CD4-positive, alpha-beta T cell treated with Interleukin-15 for 4 hours (primary cell): Measurements from ENCODE around the gene FAM3B.

Experiments
- DNase-seq: peaks from one replicate; pipeline ENCODE4 v3.0.0-alpha.2; 2020; ENCODE audit warnings: low spot score

FAM3B gene

DNA sequence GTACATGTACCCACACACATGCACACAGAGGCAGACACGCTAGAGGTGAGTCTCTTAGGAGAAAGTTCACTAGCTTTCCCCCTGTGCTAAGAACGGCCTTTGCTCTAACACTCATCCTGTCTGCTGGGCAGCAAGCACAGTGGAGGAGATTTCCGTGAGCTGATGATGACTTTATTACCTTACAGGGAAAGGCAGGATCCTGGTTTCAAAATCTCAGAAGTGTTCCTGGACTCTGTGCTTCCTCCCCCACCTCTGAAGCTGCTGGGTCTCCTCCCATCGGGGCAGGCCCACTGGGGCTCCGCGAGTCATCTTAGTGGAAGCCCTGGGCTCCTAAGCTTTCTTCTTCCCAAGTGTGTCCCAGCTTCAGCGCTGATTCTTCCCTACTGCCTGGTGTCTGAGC is 2.7 kb downstream of the FAM3B start:
- DNase-seq, result no peak

DNA sequence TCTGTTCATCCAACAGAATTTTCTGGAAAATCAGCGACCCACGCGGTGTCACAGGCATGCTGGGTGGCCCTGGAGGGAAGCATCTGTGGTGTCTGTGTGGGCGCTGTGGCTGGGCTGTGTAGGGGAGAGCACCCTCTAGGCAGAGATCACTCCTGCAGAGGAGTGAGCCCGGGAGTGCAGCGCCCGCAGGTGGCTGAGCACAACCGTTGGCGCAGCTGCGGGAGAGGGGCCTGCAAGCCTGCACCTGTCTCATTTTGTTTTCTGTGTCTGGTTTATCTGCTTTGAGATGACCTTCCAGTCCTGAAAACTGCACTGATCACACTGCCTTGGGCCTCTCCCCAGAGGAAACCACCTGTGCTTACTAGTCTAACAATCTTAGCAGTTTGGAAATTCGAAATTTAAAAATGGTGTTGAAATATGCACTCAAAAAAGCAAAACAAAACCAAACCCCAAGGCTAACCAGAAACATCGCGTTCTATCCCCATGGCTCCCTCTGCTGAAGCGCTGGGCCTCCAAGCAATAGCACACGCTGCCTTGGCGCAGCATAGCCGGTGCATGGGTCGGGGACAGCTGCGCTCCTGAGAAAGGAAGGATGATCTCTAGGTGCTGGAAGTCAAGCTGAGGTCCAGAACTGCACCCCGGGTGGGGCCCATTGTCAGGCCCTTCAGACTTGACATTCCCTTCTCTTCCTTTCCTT is 4.8 kb downstream of the FAM3B start:
- no peak for DNase-seq

GRCh38 chr21:41321908-41322495 is 5.4 kb downstream of the FAM3B start:
- no peak for DNase-seq

- DNase-seq, result no peak
Observed at GRCh38 chr21:41322496-41323382, 6.1 kb downstream of the FAM3B start.

- no peak for DNase-seq
Observed at GRCh38 chr21:41325138-41325912, 8.7 kb downstream of the FAM3B start.

DNA sequence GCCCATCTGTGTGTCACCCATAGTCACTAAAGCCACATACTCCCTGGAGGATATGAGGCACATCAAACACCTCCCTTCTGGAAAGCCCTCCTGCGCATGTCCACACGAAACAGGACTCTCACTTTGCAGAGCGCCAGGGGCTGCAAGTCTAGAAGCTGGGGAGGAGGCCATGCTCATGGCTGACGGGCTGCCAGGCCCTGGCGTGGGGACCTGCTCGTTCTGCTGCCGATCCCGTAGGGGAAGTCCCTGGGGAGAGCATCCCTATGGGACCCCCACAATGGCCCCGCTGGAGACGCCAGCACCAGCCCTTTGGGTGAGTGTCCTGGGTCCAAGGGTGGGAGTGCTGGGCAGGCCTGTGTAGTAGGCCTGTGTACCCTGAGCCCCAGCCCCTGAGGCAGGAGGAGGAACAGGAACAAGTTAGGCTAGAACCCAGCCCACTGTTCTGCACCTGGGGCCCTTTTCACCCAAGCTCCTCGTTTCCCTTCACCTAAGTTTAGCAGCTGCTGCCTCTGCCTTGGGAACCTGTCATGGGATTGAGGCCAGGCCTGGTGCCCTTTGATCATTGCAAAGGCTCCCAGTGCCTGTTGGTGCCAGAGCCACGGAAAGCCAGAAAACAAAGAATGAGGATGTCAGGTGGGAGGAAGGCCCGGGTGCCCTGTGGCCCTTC is 9.9 kb downstream of the FAM3B start:
- no peak for DNase-seq

GRCh38 chr21:41327753-41328152 is 11.2 kb downstream of the FAM3B start:
- no peak for DNase-seq

DNA sequence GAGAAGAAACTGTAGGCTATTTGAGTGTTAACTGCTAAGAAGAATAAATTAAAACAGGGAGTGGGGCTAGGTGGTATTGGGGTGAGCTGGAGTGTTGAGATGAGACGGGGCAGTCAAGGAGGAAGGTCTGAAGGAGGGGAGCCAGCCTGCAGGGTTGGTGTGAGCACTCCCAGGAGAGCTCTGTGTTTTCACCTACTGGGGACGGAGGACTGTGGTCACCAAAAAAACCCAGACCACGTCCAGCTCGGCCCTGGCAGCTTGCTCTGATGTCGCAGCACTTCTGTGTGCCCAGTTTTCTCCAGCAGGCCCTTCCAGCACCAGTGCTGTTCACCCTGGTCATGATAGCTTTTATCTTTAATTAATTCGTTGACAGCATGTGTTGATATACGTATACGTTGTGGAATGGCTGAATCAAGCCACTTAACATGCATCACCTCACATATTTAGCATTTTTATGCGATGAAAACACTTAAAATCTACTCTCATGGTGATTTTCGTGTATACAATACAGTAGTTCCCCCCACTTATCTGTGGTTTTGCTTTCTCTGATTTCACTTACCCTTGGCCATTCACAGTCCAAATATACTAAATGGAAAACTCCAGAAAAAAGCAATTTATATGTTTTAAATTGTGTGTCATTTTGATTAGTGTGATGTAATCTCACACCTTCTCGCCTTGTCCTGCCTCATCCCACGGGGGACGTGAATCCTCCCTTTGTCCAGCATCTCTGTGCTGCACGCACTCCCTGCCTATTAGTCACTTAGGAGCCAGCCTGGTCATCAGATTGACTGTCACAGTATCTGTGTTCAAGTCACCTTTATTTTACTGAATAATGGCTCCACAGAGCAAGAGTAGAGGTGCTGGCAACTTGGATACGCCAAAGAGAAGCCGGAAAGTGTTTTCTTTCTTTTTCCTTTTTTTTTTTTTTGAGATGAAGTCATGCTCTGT is 12.3 kb downstream of the FAM3B start:
- DNase-seq, result no peak

- no peak for DNase-seq
Observed at GRCh38 chr21:41333752-41334151, 17.2 kb downstream of the FAM3B start.

- DNase-seq, result no peak
Observed at GRCh38 chr21:41337515-41337914, 20.9 kb downstream of the FAM3B start.

DNA sequence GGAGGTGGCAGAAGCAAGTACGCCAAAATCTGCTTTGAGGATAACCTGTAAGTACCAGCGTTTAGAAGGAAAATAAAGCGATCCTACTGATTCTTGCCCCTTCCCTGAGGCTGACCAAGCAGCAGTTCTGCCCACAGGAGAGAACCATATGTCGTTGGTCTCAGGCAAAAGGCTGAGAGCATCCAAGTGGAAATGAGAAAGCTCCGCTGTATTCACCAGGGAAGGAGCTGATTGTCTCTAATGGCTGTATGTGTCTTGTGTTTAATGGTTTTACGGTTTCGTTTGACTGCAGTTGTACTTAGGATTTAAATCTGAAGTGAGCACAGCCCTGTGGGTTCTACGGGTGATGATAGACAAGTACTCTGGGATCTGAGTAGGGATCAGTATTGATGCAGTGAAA is 21.9 kb downstream of the FAM3B start:
- no peak for DNase-seq

DNA sequence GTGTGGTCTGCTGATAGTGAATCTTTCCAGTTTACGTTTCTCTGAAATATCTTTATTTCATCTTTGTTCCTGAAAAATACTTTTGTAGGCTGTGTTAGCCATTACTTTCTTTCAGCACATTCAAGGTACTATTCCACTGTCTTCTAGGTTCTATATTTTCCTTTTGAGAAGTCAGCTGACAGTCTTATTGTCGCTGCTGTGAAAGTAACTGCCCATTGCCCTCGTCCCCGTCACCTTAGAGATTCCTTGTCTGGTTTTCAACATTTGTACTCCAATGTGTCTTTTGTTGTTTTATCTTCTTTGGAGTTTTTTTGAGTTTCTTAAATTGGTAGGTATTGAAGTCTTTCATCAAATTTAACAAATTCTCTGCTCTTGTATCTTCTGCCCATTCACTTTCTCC is 25.4 kb downstream of the FAM3B start:
- DNase-seq, result no peak

GRCh38 chr21:41344146-41344545 is 27.5 kb downstream of the FAM3B start:
- DNase-seq, result no peak

- DNase-seq, result no peak
Observed at GRCh38 chr21:41345356-41345755, 28.8 kb downstream of the FAM3B start.

- DNase-seq, result no peak
Observed at GRCh38 chr21:41345934-41346685, 29.5 kb downstream of the FAM3B start.

DNA sequence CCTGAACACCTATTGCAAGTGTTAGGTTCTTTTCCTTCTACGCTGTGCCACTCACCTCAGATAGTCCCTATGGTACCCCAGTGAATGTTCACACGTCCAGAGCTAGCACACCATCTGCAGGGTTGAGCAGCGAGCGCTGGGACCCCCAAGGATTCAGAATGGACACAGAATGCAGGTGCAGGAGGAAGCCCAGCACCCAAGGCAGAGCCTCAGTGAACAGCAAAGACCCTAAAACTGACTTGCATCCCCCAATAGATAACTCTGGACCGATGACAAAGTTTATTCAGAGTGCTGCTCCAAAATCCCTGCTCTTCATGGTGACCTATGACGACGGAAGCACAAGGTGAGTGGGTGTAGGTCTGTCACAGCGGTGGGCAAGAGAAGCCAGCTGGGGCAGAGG is 30.2 kb downstream of the FAM3B start:
- DNase-seq, result no peak

DNA sequence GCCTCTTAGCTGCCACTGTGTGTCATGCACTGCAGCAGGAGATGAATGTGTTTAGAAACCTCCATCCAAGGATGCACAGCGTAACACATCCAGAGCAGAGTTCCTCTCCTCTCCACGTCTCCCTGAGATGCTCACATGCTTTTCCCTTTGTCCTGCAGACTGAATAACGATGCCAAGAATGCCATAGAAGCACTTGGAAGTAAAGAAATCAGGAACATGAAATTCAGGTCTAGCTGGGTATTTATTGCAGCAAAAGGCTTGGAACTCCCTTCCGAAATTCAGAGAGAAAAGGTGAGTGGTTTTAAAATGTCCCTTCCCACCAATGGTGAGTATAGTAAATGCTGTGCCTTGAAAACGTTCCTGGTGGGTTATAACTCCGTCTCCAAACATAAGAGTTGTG is 31.8 kb downstream of the FAM3B start:
- DNase-seq, result no peak

- DNase-seq, result no peak
Observed at GRCh38 chr21:41349126-41349525, 32.5 kb downstream of the FAM3B start.

- no peak for DNase-seq
Observed at GRCh38 chr21:41349619-41350390, 33.2 kb downstream of the FAM3B start.
